HepG2 (cell line): ENCODE results near the gene ATG16L2. TPM values are rescaled to one million over a fixed set of nuclear protein-coding genes. Genes with fewer than 3 reads are reported as not detected.

Source experiments
- ATAC-seq: fragments of 200-7000 bp; cut with Tn5 transposase; 3 replicates; pipeline ENCODE4 v1.9.1; 2020; ENCODE audit warnings: mild to moderate bottlenecking, moderate library complexity
- BruUV-seq: library from RNA; stranded (reverse); fragments of 400-500 nt; replicated peaks from 2 replicates; lab custom pipeline; 2021; lab: Mats Ljungman, UMichigan
- CTCF ChIA-PET: fragments of 300-600 bp; formaldehyde crosslinking; extraction: SDS; loops from one replicate; lab custom pipeline; 2021; ENCODE audit warnings: low total read pairs, inconsistent platforms, low intra/inter-chr PET ratio; lab: Yijun Ruan, JAX
- POLR2A ChIA-PET: fragments of 350-600 bp; sonication (Branson Sonifier 250); formaldehyde crosslinking; loops from one replicate; lab custom pipeline; 2020; ENCODE audit warnings: antibody characterized with exemption, inconsistent platforms; lab: Yijun Ruan, JAX
- DNase-seq: peaks from one replicate; pipeline ENCODE4 v3.0.0-alpha.2; 2015; ENCODE audit warnings: low spot score
- FAIRE-seq: peaks from 3 replicates; lab custom pipeline; 2011; peaks lifted over from hg19 to GRCh38; lab: Jason Lieb, UNC
- H2AFZ ChIP-seq: one replicate; pipeline ENCODE4 v1.6.1; 2011; ENCODE audit warnings: low read length, inconsistent platforms
- H3K27ac ChIP-seq: fragments of 300-600 bp; 3 replicates; pipeline ENCODE4 v1.8.0; 2011; ENCODE audit warnings: mixed run types, mild to moderate bottlenecking, mixed read lengths, low read length, inconsistent platforms; ENCODE audit not compliant: insufficient read depth; ENCODE audit errors: extremely low read length
- H3K27me3 ChIP-seq, 2 experiments: fragments of 200-600 bp in 1 of 2; 2 replicates in 1 of 2; 3 replicates in 1 of 2; pipeline versions ENCODE4 v1.6.0 to v1.8.0; 2011; ENCODE audit warnings: low read length in 2 of 2, mild to moderate bottlenecking in 2 of 2, moderate library complexity in 2 of 2, inconsistent platforms in 1 of 2; ENCODE audit not compliant: insufficient read depth in 2 of 2, control insufficient read depth in 1 of 2
- H3K36me3 ChIP-seq, 2 experiments: fragments of 200-600 bp in 1 of 2; replicated peaks in 1 of 2; 2 replicates in 1 of 2; 3 replicates in 1 of 2; pipeline versions ENCODE4 v1.5.1 to v1.8.0; 2011; ENCODE audit warnings: low read length in 2 of 2, inconsistent platforms in 1 of 2; ENCODE audit not compliant: insufficient read depth in 2 of 2, control insufficient read depth in 1 of 2
- H3K4me1 ChIP-seq: 2 replicates; pipeline ENCODE4 v1.5.1; 2012; ENCODE audit warnings: low read length, inconsistent platforms; ENCODE audit not compliant: insufficient read depth
- H3K4me2 ChIP-seq: 2 replicates; pipeline ENCODE4 v1.6.0; 2011; ENCODE audit warnings: low read depth, low read length, inconsistent platforms
- H3K4me3 ChIP-seq, 3 experiments: fragments of 200-600 bp in 1 of 3; sonication (generic), shearing (Covaris generic) in 1 of 3; replicated peaks in 1 of 3; 2 replicates each; pipeline ENCODE4 v1.5.1; 2011 to 2016; ENCODE audit warnings: low read length in 3 of 3, inconsistent platforms in 2 of 3, low read depth in 2 of 3, mild to moderate bottlenecking in 2 of 3, control low read depth in 1 of 3, mixed read lengths in 1 of 3; ENCODE audit not compliant: insufficient read depth in 1 of 3
- H3K79me2 ChIP-seq: one replicate; pipeline ENCODE4 v1.6.1; 2011; ENCODE audit warnings: low read length, inconsistent platforms; ENCODE audit not compliant: insufficient read depth
- H3K9ac ChIP-seq: 2 replicates; pipeline ENCODE4 v1.6.0; 2011; ENCODE audit warnings: mild to moderate bottlenecking, low read depth, low read length, inconsistent platforms; ENCODE audit not compliant: insufficient read depth
- H3K9me3 ChIP-seq: 2 replicates; pipeline ENCODE4 v1.5.1; 2012; ENCODE audit warnings: mild to moderate bottlenecking, low read length
- H4K20me1 ChIP-seq: 2 replicates; pipeline ENCODE4 v1.6.0; 2011; ENCODE audit warnings: inconsistent platforms, mild to moderate bottlenecking, low read length, moderate library complexity; ENCODE audit not compliant: insufficient read depth
- GFI1 ChIP-seq: sonication (generic); formaldehyde crosslinking; IDR thresholded peaks from 2 replicates; pipeline ENCODE4 v1.5.0; 2020; ENCODE audit warnings: missing genetic modification reagents, mild to moderate bottlenecking, borderline replicate concordance
- KLF12 ChIP-seq: sonication (generic); formaldehyde crosslinking; IDR thresholded peaks from 2 replicates; pipeline ENCODE4 v1.4.0; 2020; ENCODE audit warnings: missing genetic modification reagents, borderline replicate concordance
- NFKBIZ ChIP-seq: IDR thresholded peaks from 2 replicates; pipeline ENCODE4 v1.6.1; 2018; ENCODE audit warnings: missing genetic modification reagents, missing compliant biosample characterization
- NKX3-1 ChIP-seq: sonication (generic); formaldehyde crosslinking; IDR thresholded peaks from 2 replicates; pipeline ENCODE4 v1.5.0; 2020; ENCODE audit warnings: missing genetic modification reagents
- NONO ChIP-seq, 2 experiments: fragments of 450-650 bp in 1 of 2; sonication (generic) in 1 of 2; formaldehyde crosslinking in 1 of 2; IDR thresholded peaks in 1 of 2; conservative IDR thresholded peaks in 1 of 2; 2 replicates each; pipeline versions ENCODE4 v1.6.1 to v1.8.0; 2017 to 2022; ENCODE audit warnings: mild to moderate bottlenecking in 1 of 2, missing genetic modification reagents in 1 of 2, moderate library complexity in 1 of 2
- RARA ChIP-seq: IDR thresholded peaks from 2 replicates; pipeline ENCODE4 v1.6.1; 2016; ENCODE audit warnings: missing genetic modification reagents, missing compliant biosample characterization
- TSC22D2 ChIP-seq: sonication (generic); formaldehyde crosslinking; IDR thresholded peaks from 2 replicates; pipeline ENCODE4 v1.5.1; 2020; ENCODE audit warnings: missing genetic modification reagents, mild to moderate bottlenecking, borderline replicate concordance
- ZBTB38 ChIP-seq: sonication (generic); formaldehyde crosslinking; IDR thresholded peaks from 2 replicates; pipeline ENCODE4 v1.5.1; 2020; ENCODE audit warnings: mild to moderate bottlenecking, missing genetic modification reagents
- ZFP36L1 ChIP-seq: sonication (generic); formaldehyde crosslinking; IDR thresholded peaks from 2 replicates; pipeline ENCODE4 v1.8.0; 2022; ENCODE audit warnings: mild to moderate bottlenecking, missing genetic modification reagents, moderate library complexity
- ZMAT3 ChIP-seq: sonication (generic); formaldehyde crosslinking; conservative IDR thresholded peaks from 2 replicates; pipeline ENCODE4 v1.7.0; 2021; ENCODE audit warnings: missing genetic modification reagents
- ZNF263 ChIP-seq: sonication (generic); formaldehyde crosslinking; IDR thresholded peaks from 2 replicates; pipeline ENCODE4 v1.4.0; 2020; ENCODE audit warnings: missing genetic modification reagents
- ZNF333 ChIP-seq: sonication (generic); formaldehyde crosslinking; IDR thresholded peaks from 2 replicates; pipeline ENCODE4 v1.4.0; 2020; ENCODE audit warnings: mild to moderate bottlenecking, missing genetic modification reagents, borderline replicate concordance
- ZNF337 ChIP-seq: sonication (generic); formaldehyde crosslinking; IDR thresholded peaks from 2 replicates; pipeline ENCODE4 v1.5.1; 2020; ENCODE audit warnings: missing genetic modification reagents, low read depth, mild to moderate bottlenecking, borderline replicate concordance
- ZNF652 ChIP-seq: IDR thresholded peaks from 2 replicates; pipeline ENCODE4 v1.6.1; 2016; ENCODE audit warnings: low read depth, borderline replicate concordance
- ZNF777 ChIP-seq: sonication (generic); formaldehyde crosslinking; IDR thresholded peaks from 2 replicates; pipeline ENCODE4 v1.4.0; 2020; ENCODE audit warnings: missing genetic modification reagents
- WGBS: methylation state at CpG from one replicate; pipeline ENCODE4 v1.1.6; 2017; ENCODE audit warnings: low lambda C conversion rate; 5-methylcytosine and 5-hydroxymethylcytosine counted together
- in situ Hi-C: cut with HindIII; loops from 2 replicates; pipeline ENCODE4 v1.10.0; 2017; ENCODE audit warnings: low pct_unique_long_range_greater_than_20kb; ENCODE audit not compliant: extremely low pct_ligation_motif_present
- intact Hi-C: fragments of 100-400 bp; cut with micrococcal nuclease; formaldehyde crosslinking; loops from one replicate; pipeline ENCODE4 v1.10.0; 2022; ENCODE audit not compliant: unreplicated experiment
- polyA plus RNA-seq, 8 experiments: library from polyadenylated mRNA; depleted of rRNA in 3 of 8; stranded (reverse) in 7 of 8; unstranded in 1 of 8; fragments of >200 nt; fragmentation: Illumina TruSeq in 4 of 8; extraction: Trizol in 4 of 8; gene quantifications; 2 replicates each; pipeline versions ENCODE4 v1.2.1 to v1.2.3, GENCODE V29; 2011 to 2016; ENCODE audit warnings: low read depth in 4 of 8, missing spikeins in 1 of 8, mixed read lengths in 1 of 8; ENCODE audit not compliant: insufficient read depth in 1 of 8
- total RNA-seq, 5 experiments: library from RNA; depleted of rRNA; stranded (reverse); fragments of >200 nt; fragmentation: Illumina TruSeq; extraction: Trizol; gene quantifications; 2 replicates each; pipeline ENCODE4 v1.2.3, GENCODE V29; 2016; ENCODE audit warnings: low read depth in 1 of 5
- TF ChIP-seq, protein P1 (sequence below): sonication (generic); formaldehyde crosslinking; IDR thresholded peaks from 2 replicates; pipeline ENCODE4 v1.5.0; 2020; ENCODE audit warnings: mild to moderate bottlenecking, missing genetic modification reagents
- TF ChIP-seq, protein P2 (sequence below): sonication (generic); formaldehyde crosslinking; IDR thresholded peaks from 2 replicates; pipeline ENCODE4 v1.4.0; 2020; ENCODE audit warnings: missing genetic modification reagents
- TF ChIP-seq, protein P3 (sequence below): sonication (generic); formaldehyde crosslinking; IDR thresholded peaks from 2 replicates; pipeline ENCODE4 v1.4.0; 2020; ENCODE audit warnings: mild to moderate bottlenecking, missing genetic modification reagents
- TF ChIP-seq, protein P4 (sequence below): sonication (generic); formaldehyde crosslinking; IDR thresholded peaks from 2 replicates; pipeline ENCODE4 v1.8.0; 2022; ENCODE audit warnings: low read depth, missing genetic modification reagents

ATG16L2 gene
- total and polyA plus RNA-seq, 2 of the 13 experiments (the other 11 are each of a cell fraction or from before 2014, with no cell fraction given), result 6.2 to 14.8 TPM

DNA sequence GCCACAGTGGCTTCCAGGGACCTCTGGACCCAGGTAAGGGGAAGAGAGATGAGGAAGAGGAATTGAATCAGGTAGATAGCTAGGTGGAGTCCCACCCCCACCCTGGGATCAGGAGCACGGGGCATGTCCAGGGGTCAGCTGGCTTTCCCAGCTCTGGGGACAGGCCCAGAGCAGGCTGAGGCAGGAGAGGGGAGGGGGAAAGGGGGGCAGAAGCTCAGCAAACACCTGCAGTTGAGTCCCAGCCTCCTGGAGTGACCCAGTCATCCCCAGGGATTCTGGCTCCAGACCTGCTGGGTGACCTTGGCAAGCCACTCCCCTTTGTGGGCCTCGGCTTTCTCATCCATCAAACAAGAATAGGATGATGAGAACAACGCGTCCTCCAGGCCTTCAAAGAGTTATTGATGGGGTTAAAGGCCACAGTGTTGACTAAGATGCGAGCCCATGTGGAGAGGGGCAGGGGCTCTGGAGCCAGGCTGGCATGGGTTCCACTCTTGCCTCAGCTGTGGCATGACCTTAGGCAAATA is 36.4 kb upstream of the ATG16L2 start:
- ChIA-PET POLR2A (interaction anchor here (0.9 to 10.0 kb wide), 7 partner anchors 9 to 28 kb away, joined by 3 to 103 read pairs (median 30); partner anchors contain the start of genes ARAP1 and STARD10), CTCF (no interaction called here)
- WGBS, result 0% methylated on average over 5 of the region's 5 CpGs
- FAIRE-seq (peak; percentile 94), DNase-seq (peak; percentile 90), ATAC-seq (peak; percentile 51)
- H3K9me3 ChIP-seq, result no peaks in the 10 kb centered on the region
- H4K20me1 ChIP-seq, result peaks cover 7% of the 10 kb centered on the region; the same call in 1 of the 2 replicates
- H3K27me3 ChIP-seq, result no peaks in the 10 kb centered on the region; a peak in 1 of 5 replicates
- H3K4me2 ChIP-seq, result peak overlapping the region; percentile 90
- BruUV-seq, result no TSS peak
- peak overlapping the region in 2 of 3 experiments; percentile 12 to 81; a peak in 2 of 6 replicates for H3K4me3 ChIP-seq
- peak overlapping the region; percentile 70 for H3K27ac ChIP-seq
- peak overlapping the region; percentile 51 for H3K9ac ChIP-seq
- H3K79me2 ChIP-seq, result peaks cover 58% of the 10 kb centered on the region
- peaks cover 87% of the 10 kb centered on the region for H3K4me1 ChIP-seq
- intact Hi-C loops, result no loop called here
- H2AFZ ChIP-seq, result no peak overlapping the region
- in situ Hi-C loops, result no loop called here
- H3K36me3 ChIP-seq, result peaks cover 0 to 11% of the 10 kb centered on the region in 2 experiments; a peak in 3 of 5 replicates
- no peak for TF ChIP-seq ZMAT3 (CRISPR knock-in tag)
- TF ChIP-seq, protein P1, sequence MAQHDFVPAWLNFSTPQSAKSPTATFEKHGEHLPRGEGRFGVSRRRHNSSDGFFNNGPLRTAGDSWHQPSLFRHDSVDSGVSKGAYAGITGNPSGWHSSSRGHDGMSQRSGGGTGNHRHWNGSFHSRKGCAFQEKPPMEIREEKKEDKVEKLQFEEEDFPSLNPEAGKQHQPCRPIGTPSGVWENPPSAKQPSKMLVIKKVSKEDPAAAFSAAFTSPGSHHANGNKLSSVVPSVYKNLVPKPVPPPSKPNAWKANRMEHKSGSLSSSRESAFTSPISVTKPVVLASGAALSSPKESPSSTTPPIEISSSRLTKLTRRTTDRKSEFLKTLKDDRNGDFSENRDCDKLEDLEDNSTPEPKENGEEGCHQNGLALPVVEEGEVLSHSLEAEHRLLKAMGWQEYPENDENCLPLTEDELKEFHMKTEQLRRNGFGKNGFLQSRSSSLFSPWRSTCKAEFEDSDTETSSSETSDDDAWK (CRISPR knock-in tag), result no peak
- TF ChIP-seq NKX3-1 (CRISPR knock-in tag), result no peak
- no peak for TF ChIP-seq ZNF337 (CRISPR knock-in tag)
- TF ChIP-seq ZFP36L1 (CRISPR knock-in tag), result no peak
- TF ChIP-seq NONO (IDR thresholded peaks at IDR 0.05), result no peak
- TF ChIP-seq NONO (CRISPR knock-in tag; conservative IDR thresholded peaks at IDR 0.05), result peak; percentile 16; the same call in 1 of the 2 replicates
- TF ChIP-seq GFI1 (CRISPR knock-in tag), result peak; percentile 32
- TF ChIP-seq, protein P2, sequence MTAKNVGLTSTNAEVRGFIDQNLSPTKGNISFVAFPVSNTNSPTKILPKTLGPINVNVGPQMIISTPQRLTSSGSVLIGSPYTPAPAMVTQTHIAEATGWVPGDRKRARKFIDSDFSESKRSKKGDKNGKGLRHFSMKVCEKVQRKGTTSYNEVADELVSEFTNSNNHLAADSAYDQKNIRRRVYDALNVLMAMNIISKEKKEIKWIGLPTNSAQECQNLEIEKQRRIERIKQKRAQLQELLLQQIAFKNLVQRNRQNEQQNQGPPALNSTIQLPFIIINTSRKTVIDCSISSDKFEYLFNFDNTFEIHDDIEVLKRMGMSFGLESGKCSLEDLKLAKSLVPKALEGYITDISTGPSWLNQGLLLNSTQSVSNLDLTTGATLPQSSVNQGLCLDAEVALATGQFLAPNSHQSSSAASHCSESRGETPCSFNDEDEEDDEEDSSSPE, result 0 out of 2 replicates have a peak, but pooled peaks have one; percentile 24
- no peak for TF ChIP-seq TSC22D2 (CRISPR knock-in tag)
- no peak for TF ChIP-seq KLF12
- TF ChIP-seq ZNF333 (CRISPR knock-in tag), result no peak
- TF ChIP-seq ZBTB38 (CRISPR knock-in tag), result no peak
- peak; percentile 73 for TF ChIP-seq ZNF652
- TF ChIP-seq ZNF263 (CRISPR knock-in tag), result peak; percentile 87
- peak; percentile 11; the same call in 1 of the 2 replicates for TF ChIP-seq ZNF777 (CRISPR knock-in tag)
- TF ChIP-seq, protein P3, sequence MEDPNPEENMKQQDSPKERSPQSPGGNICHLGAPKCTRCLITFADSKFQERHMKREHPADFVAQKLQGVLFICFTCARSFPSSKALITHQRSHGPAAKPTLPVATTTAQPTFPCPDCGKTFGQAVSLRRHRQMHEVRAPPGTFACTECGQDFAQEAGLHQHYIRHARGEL (CRISPR knock-in tag), result no peak
- TF ChIP-seq, protein P4, sequence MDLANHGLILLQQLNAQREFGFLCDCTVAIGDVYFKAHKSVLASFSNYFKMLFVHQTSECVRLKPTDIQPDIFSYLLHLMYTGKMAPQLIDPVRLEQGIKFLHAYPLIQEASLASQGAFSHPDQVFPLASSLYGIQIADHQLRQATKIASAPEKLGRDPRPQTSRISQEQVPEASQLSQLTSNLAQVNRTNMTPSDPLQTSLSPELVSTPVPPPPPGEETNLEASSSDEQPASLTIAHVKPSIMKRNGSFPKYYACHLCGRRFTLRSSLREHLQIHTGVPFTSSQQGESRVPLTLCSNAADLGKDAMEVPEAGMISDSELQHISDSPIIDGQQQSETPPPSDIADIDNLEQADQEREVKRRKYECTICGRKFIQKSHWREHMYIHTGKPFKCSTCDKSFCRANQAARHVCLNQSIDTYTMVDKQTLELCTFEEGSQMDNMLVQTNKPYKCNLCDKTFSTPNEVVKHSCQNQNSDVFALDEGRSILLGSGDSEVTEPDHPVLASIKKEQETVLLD (CRISPR knock-in tag), result no peak
- TF ChIP-seq NFKBIZ (CRISPR knock-in tag), result no peak; the same call in 1 of the 2 replicates
- peak; percentile 79 for TF ChIP-seq RARA (CRISPR knock-in tag)
